KMS-11 (cell line): ENCODE results near the gene LCN10.

Experiments used
- H2AFZ ChIP-seq: fragments of 200-600 bp; sonication (generic); 2 replicates; pipeline ENCODE4 v1.6.1; 2016; ENCODE audit warnings: antibody characterized with exemption, mixed run types, low read depth
- H3K27ac ChIP-seq: fragments of 200-600 bp; sonication (generic); 2 replicates; pipeline ENCODE4 v1.6.1; 2016; ENCODE audit warnings: mild to moderate bottlenecking, mixed run types
- H3K27me3 ChIP-seq: fragments of 200-600 bp; sonication (generic); 2 replicates; pipeline ENCODE4 v1.6.1; 2017; ENCODE audit warnings: mild to moderate bottlenecking, low read depth, mixed run types, moderate library complexity; ENCODE audit not compliant: insufficient read depth
- H3K36me3 ChIP-seq: fragments of 200-600 bp; sonication (generic); 2 replicates; pipeline ENCODE4 v1.6.1; 2017; ENCODE audit warnings: mild to moderate bottlenecking, mixed run types; ENCODE audit not compliant: insufficient read depth
- H3K4me1 ChIP-seq: fragments of 200-600 bp; sonication (generic); 2 replicates; pipeline ENCODE4 v1.6.1; 2016; ENCODE audit warnings: mild to moderate bottlenecking, low read depth, mixed run types; ENCODE audit not compliant: poor library complexity, severe bottlenecking
- H3K4me2 ChIP-seq: fragments of 200-600 bp; sonication (generic); 2 replicates; pipeline ENCODE4 v1.7.0; 2016; ENCODE audit warnings: mild to moderate bottlenecking, mixed run types
- H3K4me3 ChIP-seq: fragments of 200-600 bp; sonication (generic); IDR thresholded peaks from 2 replicates; pipeline ENCODE4 v1.6.1; 2017; ENCODE audit warnings: low read depth, low read length, mixed read lengths; ENCODE audit not compliant: insufficient read depth
- H3K79me2 ChIP-seq: fragments of 200-600 bp; sonication (generic); 2 replicates; pipeline ENCODE4 v1.6.1; 2016; ENCODE audit warnings: low read depth, mixed run types; ENCODE audit not compliant: insufficient read depth
- H3K9ac ChIP-seq: fragments of 200-600 bp; sonication (generic); 2 replicates; pipeline ENCODE4 v1.6.1; 2016; ENCODE audit warnings: mild to moderate bottlenecking, mixed run types
- H4K20me1 ChIP-seq: fragments of 200-600 bp; sonication (generic); 2 replicates; pipeline ENCODE4 v1.6.1; 2016; ENCODE audit warnings: mild to moderate bottlenecking, mixed run types; ENCODE audit not compliant: insufficient read depth
- TF ChIP-seq, protein P1 (sequence below): fragments of 200-600 bp; sonication (generic); conservative IDR thresholded peaks from 2 replicates; pipeline ENCODE4 v1.6.1; 2017; ENCODE audit warnings: low read depth, mild to moderate bottlenecking, antibody characterized with exemption, low read length, moderate library complexity, mixed read lengths

Gene LCN10

DNA sequence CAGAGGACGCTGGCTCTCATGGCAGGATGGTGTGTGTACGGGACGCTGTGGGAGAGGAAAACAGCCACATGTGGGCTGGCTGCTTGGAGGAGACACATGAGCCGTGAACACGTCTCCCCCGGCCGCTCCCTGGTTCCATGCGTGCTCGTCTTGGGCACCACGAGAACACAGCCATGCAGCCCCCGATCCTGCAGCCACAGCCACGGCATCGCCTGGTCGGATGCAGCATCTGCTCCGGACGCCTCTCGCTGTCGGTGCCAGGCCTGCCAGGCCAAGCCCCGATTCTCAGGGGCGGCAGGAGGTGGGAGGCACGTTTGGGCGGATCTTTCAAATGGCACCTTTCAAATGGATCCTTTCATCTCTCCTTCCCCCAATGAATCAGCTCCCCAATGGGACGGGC, 3.2 kb downstream of the LCN10 start:
- no peaks in the 10 kb centered on the region for H3K79me2 ChIP-seq
- no peak overlapping the region for H3K4me3 ChIP-seq
- H3K27me3 ChIP-seq: peaks cover 70% of the 10 kb centered on the region
- H4K20me1 ChIP-seq: no peaks in the 10 kb centered on the region
- no peak overlapping the region for H3K9ac ChIP-seq
- no peak overlapping the region for H3K4me2 ChIP-seq
- no peaks in the 10 kb centered on the region for H3K36me3 ChIP-seq
- TF ChIP-seq, protein P1, sequence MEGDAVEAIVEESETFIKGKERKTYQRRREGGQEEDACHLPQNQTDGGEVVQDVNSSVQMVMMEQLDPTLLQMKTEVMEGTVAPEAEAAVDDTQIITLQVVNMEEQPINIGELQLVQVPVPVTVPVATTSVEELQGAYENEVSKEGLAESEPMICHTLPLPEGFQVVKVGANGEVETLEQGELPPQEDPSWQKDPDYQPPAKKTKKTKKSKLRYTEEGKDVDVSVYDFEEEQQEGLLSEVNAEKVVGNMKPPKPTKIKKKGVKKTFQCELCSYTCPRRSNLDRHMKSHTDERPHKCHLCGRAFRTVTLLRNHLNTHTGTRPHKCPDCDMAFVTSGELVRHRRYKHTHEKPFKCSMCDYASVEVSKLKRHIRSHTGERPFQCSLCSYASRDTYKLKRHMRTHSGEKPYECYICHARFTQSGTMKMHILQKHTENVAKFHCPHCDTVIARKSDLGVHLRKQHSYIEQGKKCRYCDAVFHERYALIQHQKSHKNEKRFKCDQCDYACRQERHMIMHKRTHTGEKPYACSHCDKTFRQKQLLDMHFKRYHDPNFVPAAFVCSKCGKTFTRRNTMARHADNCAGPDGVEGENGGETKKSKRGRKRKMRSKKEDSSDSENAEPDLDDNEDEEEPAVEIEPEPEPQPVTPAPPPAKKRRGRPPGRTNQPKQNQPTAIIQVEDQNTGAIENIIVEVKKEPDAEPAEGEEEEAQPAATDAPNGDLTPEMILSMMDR: no peak
- peaks cover 11% of the 10 kb centered on the region for H3K4me1 ChIP-seq
- H2AFZ ChIP-seq: no peak overlapping the region
- H3K27ac ChIP-seq: no peak overlapping the region

DNA sequence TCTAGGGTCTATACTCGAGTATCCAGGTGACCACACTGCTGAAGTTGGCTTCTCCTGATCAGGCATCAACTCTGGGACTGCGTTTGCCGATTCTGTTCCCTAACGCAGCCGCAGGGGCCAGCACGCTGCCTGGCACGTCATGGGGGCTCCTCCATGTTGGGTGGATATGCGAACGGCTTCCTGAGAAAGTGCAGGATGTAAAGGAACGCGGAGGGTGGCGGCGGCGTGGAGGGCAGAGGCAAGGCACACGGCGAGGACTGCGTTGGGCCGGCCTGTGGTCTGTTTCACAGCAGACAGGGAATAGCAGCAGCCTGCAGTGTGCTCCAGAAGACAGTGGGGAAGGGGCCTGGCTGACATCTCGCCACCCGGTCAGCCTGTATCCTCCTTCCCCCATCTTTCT, 3.8 kb downstream of the LCN10 start:
- Histone ChIP-seq H3K4me1 (peaks cover 11% of the 10 kb centered on the region), H3K9ac (no peak overlapping the region), H2AFZ (no peak overlapping the region), H3K4me3 (no peak overlapping the region), H3K79me2 (no peaks in the 10 kb centered on the region), H3K27ac (no peak overlapping the region), H3K4me2 (no peak overlapping the region), H3K36me3 (no peaks in the 10 kb centered on the region), H3K27me3 (peaks cover 64% of the 10 kb centered on the region), H4K20me1 (no peaks in the 10 kb centered on the region)
- TF ChIP-seq, protein P1: no peak

DNA sequence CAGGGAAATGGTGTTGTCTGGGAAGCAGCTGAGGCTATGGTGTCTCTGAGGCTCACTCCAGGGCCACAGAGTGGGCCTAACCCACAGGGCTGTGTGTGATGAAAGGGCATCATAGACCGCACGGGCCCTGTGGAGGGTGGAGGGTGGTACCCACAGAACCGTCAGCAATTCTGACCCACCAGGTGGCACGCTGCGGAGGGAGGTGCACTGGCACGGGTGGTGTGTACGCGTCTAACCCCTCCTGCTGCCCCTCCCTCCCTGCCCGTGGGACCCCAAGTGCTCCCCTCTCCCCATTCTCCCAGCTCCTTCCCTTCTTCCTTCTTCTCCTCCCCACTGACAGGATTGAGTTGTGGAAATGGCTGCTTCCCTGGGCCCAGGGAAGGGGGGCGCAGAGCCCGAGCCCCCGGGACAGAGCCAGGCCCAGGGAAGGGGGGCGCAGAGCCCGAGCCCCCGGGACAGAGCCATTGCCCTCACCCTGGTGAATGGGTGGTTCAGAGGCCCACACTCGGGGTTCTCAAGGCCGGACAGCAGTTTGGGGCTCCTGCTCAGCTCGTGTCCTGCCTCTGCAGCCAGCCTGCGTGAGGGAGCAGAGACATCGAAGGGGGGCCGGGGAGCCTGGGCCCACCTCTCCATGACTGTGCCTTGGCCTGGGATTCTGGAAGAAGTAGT, 6.8 kb downstream of the LCN10 start:
- H3K4me1 ChIP-seq: peaks cover under 1% of the 10 kb centered on the region
- TF ChIP-seq, protein P1: no peak
- H3K27me3 ChIP-seq: peaks cover 34% of the 10 kb centered on the region

DNA sequence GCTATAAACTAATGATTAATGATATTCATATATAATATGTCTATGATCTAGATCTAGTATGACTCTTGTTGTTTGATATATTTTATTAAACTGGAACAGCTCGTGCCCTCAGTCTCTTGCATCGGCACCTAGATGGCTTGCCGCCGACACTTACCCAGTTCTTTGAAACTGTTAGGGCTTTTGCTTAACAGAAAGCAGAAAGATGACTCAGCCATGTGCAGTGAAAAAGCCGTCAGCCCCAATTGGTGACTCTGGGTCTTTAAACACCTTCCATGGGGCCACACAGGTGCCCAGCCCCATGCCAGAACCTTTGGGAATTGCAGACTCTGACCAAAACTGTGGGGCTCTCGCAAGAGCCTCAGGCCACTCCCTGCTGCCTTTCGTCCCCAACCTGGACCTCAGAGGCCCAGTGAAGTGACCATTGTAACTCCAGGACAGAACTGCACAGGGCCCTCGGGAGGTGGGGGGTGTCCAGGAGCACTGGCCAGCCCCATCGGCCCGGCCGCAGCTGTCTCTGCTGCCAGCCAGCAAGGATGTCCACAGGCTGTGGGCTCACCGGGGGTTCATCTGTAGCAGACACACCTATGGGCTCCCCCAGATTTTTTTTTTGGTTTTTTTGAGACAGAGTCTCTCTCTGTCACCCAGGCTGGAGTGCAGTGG, 7.8 kb downstream of the LCN10 start:
- TF ChIP-seq, protein P1: no peak
- no peaks in the 10 kb centered on the region for H4K20me1 ChIP-seq
- H3K36me3 ChIP-seq: no peaks in the 10 kb centered on the region
- H3K27ac ChIP-seq: no peak overlapping the region
- no peak overlapping the region for H3K4me2 ChIP-seq
- no peak overlapping the region for H3K4me3 ChIP-seq
- H3K9ac ChIP-seq: no peak overlapping the region
- H3K79me2 ChIP-seq: no peaks in the 10 kb centered on the region
- peaks cover 24% of the 10 kb centered on the region for H3K27me3 ChIP-seq
- no peak overlapping the region for H2AFZ ChIP-seq
- H3K4me1 ChIP-seq: no peaks in the 10 kb centered on the region

More for the DNA sequence above, 6.8 kb downstream of the LCN10 start:
- no peaks in the 10 kb centered on the region for H3K79me2 ChIP-seq
- H4K20me1 ChIP-seq: no peaks in the 10 kb centered on the region
- H3K27ac ChIP-seq: no peak overlapping the region
- H3K9ac ChIP-seq: no peak overlapping the region
- H2AFZ ChIP-seq: no peak overlapping the region
- H3K4me2 ChIP-seq: no peak overlapping the region
- H3K4me3 ChIP-seq: no peak overlapping the region
- no peaks in the 10 kb centered on the region for H3K36me3 ChIP-seq
